Gastrocnemius medialis (tissue), 4 donors: Measurements from ENCODE around the gene RSPH9. TPM values are rescaled to one million over a fixed set of nuclear protein-coding genes. Genes with fewer than 3 reads are reported as not detected.

Source experiments
- ATAC-seq, 2 donors: fragments of 150-250 bp; one replicate each; pipeline ENCODE4 v1.9.1; 2016
- DNase-seq, 2 donors: peaks; one replicate each; pipeline ENCODE4 v3.0.0-alpha.2; 2019
- H3K27ac ChIP-seq, 4 donors: fragments of 200-600 bp; sonication (generic); 1 replicate in 1 of 4; 2 replicates in 3 of 4; pipeline ENCODE4 v1.5.1; 2016 to 2018; ENCODE audit warnings: mild to moderate bottlenecking in 2 of 4, moderate library complexity in 1 of 4
- H3K27me3 ChIP-seq, 3 donors: fragments of 200-600 bp; sonication (generic) in 2 of 3; 1 replicate in 1 of 3; 2 replicates in 2 of 3; pipeline versions ENCODE4 v1.5.1 to v1.6.0; 2016 to 2019; ENCODE audit warnings: mild to moderate bottlenecking in 1 of 3, moderate library complexity in 1 of 3
- H3K36me3 ChIP-seq, 2 donors: fragments of 200-600 bp; sonication (generic) in 1 of 2; one replicate each; pipeline ENCODE4 v1.5.1; 2017 to 2018
- H3K4me1 ChIP-seq, 2 donors: fragments of 200-600 bp; sonication (generic) in 1 of 2; one replicate each; pipeline ENCODE4 v1.5.1; 2016 to 2017; ENCODE audit warnings: mild to moderate bottlenecking in 2 of 2
- H3K4me3 ChIP-seq, 4 donors: fragments of 200-600 bp; sonication (generic) in 3 of 4; 1 replicate in 1 of 4; 2 replicates in 3 of 4; pipeline ENCODE4 v1.5.1; 2016 to 2019; ENCODE audit warnings: mild to moderate bottlenecking in 2 of 4
- H3K9me3 ChIP-seq, 3 donors: fragments of 200-600 bp; sonication (generic) in 2 of 3; 1 replicate in 1 of 3; 2 replicates in 2 of 3; pipeline ENCODE4 v1.5.1; 2016 to 2019
- POLR2A ChIP-seq, 2 donors: fragments of 450-650 bp; IDR thresholded peaks; one replicate each; pipeline ENCODE4 v1.6.1; 2017; ENCODE audit warnings: antibody characterized with exemption in 2 of 2, mild to moderate bottlenecking in 2 of 2, moderate library complexity in 2 of 2
- in situ Hi-C, 4 donors: fragments of 200-750 bp; cut with MboI; loops; one replicate each; pipeline versions ENCODE4 v1.15.0 to v1.8.0; 2017; ENCODE audit warnings: low sequenced_read_pairs in 4 of 4
- intact Hi-C: fragments of 100-400 bp; cut with DNase I; formaldehyde crosslinking; loops from one replicate; pipeline ENCODE4 v1.15.1; 2023; ENCODE audit warnings: low total_unique reads
- total RNA-seq, 4 donors: library from RNA; depleted of rRNA; stranded (reverse); fragments of >200 nt; gene quantifications; one replicate each; pipeline versions ENCODE4 v1.1.0 to v1.2.3, GENCODE V29; 2016
- TF ChIP-seq, protein P1 (sequence below), 5 experiments: fragments of 450-650 bp in 3 of 5; fragments of 200-600 bp in 2 of 5; sonication (generic) in 2 of 5; IDR thresholded peaks in 4 of 5; conservative IDR thresholded peaks in 1 of 5; 1 replicate in 4 of 5; 2 replicates in 1 of 5; pipeline ENCODE4 v1.5.1; 2016 to 2019; ENCODE audit warnings: antibody characterized with exemption in 5 of 5, mild to moderate bottlenecking in 3 of 5, moderate library complexity in 3 of 5

The RSPH9 gene
- total RNA-seq, 4 donors from 2014 or later: 0.09 TPM; not detected in 3

DNA sequence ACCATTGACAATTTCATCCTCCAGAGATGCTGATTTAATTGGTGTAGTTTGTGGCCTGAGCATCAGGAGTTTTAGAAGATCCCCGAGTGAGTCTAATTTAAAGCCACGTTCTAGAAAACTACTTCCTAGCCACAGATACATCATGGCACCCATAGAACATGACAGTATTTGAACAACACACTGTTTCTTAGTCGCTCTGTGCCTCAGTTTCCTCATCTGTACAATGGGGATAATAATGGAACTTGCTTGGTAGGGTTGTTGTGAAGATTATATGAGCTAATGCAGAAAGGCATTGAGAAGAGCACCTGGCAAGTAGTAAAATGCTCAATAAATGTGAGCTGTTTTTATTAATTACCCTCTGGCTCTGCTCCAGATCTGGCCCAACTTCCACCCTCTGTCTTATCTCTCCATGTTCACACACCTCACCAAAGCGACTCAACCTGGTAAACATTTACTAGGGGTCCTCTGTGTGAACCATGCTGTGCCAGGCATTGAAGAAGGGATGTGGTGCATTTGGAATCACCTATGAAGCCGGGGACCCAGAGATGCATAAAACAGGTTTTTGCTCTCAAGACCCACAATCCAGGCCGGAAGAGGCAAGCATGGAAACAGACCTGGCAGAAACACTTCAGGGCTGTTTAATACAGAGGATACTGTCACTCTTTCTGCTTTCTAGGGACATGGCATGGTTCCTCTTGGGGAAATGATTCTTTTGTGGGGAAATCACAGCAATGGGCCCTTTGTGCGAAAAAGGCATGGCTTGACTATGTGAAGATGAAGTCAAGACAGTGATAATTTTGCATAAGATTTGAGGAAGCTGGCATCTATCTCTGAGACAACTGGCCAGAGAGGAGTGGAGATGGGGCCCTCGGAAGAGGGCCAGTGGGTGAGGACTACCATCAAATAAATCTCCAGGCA is 58.9 kb downstream of the RSPH9 start:
- H3K4me3 ChIP-seq: no peak overlapping the region
- no peak for ATAC-seq
- H3K4me1 ChIP-seq: peaks cover 27 to 46% of the 10 kb centered on the region in 2 donors
- intact Hi-C loops (loop anchor here (2.0 to 5.0 kb wide), 2 partner anchors 37 to 54 kb away; no protein-coding TSS in a partner anchor), in situ Hi-C loops (no loop called here)
- no peaks in the 10 kb centered on the region for H3K36me3 ChIP-seq
- peak overlapping the region; percentile 79 to 84 (median 82) for H3K27ac ChIP-seq
- H3K27me3 ChIP-seq: no peaks in the 10 kb centered on the region
- no peak for DNase-seq
- no peaks in the 10 kb centered on the region for H3K9me3 ChIP-seq
- TF ChIP-seq, protein P1, sequence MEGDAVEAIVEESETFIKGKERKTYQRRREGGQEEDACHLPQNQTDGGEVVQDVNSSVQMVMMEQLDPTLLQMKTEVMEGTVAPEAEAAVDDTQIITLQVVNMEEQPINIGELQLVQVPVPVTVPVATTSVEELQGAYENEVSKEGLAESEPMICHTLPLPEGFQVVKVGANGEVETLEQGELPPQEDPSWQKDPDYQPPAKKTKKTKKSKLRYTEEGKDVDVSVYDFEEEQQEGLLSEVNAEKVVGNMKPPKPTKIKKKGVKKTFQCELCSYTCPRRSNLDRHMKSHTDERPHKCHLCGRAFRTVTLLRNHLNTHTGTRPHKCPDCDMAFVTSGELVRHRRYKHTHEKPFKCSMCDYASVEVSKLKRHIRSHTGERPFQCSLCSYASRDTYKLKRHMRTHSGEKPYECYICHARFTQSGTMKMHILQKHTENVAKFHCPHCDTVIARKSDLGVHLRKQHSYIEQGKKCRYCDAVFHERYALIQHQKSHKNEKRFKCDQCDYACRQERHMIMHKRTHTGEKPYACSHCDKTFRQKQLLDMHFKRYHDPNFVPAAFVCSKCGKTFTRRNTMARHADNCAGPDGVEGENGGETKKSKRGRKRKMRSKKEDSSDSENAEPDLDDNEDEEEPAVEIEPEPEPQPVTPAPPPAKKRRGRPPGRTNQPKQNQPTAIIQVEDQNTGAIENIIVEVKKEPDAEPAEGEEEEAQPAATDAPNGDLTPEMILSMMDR (IDR thresholded peaks at IDR 0.05 in 4 of 5, conservative IDR thresholded peaks at IDR 0.05 in 1 of 5): no peak
- TF ChIP-seq POLR2A (IDR thresholded peaks at IDR 0.05): no peak

DNA sequence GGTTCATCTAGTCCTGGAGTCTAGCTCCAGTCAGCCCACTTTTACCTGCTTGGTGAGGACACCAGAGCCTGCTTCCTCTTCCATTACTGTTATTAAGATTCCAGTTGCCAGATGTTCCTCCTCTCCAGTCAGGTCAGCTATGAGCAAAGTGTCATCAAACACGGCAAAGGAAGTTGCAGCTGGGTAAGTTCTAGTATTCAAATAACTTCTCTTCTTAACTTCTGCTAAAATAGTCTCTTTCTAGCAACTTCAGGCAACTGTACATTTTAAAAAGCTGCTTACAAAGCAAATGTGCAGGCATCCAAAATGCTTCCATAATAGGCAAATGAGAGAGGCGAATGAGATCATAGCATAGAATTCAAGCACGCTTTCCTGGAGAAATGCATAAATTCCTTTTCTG is 61.2 kb downstream of the RSPH9 start:
- TF ChIP-seq, protein P1 (IDR thresholded peaks at IDR 0.05 in 4 of 5, conservative IDR thresholded peaks at IDR 0.05 in 1 of 5): no peak
- TF ChIP-seq POLR2A (IDR thresholded peaks at IDR 0.05): no peak
- H3K27ac ChIP-seq: peak overlapping the region in 3 of 4 donors; percentile 27 to 50 (median 36)
- in situ Hi-C loops: no loop called here
- DNase-seq: no peak
- no peaks in the 10 kb centered on the region for H3K9me3 ChIP-seq
- H3K4me3 ChIP-seq: no peak overlapping the region
- no peak for ATAC-seq
- no peaks in the 10 kb centered on the region for H3K36me3 ChIP-seq
- H3K27me3 ChIP-seq: no peaks in the 10 kb centered on the region
- H3K4me1 ChIP-seq: peaks cover 20 to 29% of the 10 kb centered on the region in 2 donors
- intact Hi-C loops: no loop called here

DNA sequence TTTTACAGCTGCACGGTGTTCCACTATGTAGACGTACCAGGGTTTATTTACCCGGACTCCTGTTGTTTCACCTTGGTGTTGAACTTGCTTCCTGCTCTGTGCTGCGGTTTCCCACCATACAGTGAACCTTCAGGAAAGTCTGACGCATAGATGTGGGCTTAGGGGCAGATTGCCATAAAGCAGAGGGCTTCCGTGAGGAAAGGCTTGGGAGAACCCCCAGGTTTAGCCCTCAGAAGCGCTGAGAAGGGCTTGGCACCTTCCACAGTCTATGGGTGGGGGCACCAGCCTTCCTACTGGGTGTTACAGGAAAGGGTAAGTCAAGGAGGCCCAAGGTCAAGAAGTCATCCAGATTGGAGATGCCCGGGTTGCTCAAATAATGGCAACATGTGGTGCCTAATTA is 62.0 kb downstream of the RSPH9 start:
- TF ChIP-seq POLR2A (IDR thresholded peaks at IDR 0.05): no peak
- TF ChIP-seq, protein P1 (IDR thresholded peaks at IDR 0.05 in 4 of 5, conservative IDR thresholded peaks at IDR 0.05 in 1 of 5): no peak
- Histone ChIP-seq H3K9me3 (no peaks in the 10 kb centered on the region), H3K4me1 (peaks cover 17 to 23% of the 10 kb centered on the region in 2 donors), H3K27ac (peak overlapping the region in 2 of 4 donors; percentile 27 to 36), H3K4me3 (no peak overlapping the region), H3K27me3 (no peaks in the 10 kb centered on the region), H3K36me3 (no peaks in the 10 kb centered on the region)
- ATAC-seq (no peak), DNase-seq (no peak)
- intact Hi-C loops (no loop called here), in situ Hi-C loops (no loop called here)

DNA sequence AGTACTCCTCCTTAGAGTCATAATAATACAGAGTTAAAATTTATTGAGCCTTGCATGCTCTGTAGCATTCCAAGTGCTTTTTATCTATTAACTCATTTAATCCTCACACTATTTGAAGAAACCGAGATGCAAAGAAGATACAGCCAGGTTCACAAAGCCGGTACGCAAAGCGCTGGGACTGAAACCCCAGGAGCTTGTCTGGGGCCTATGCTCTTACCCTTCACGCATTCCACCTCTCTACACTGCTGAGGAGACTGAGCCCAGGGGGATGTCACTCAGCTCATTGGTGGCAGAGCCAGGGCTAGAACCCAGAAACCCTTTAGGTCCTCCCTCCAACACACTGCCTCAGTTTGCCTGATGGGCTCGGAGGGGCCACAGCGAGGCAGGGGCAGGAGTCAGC is 62.4 kb downstream of the RSPH9 start:
- Histone ChIP-seq H3K4me1 (peaks cover 12 to 18% of the 10 kb centered on the region in 2 donors), H3K27me3 (no peaks in the 10 kb centered on the region), H3K4me3 (no peak overlapping the region), H3K9me3 (no peaks in the 10 kb centered on the region), H3K36me3 (no peaks in the 10 kb centered on the region), H3K27ac (no peak overlapping the region)
- DNase-seq (no peak), ATAC-seq (no peak)
- TF ChIP-seq, protein P1 (IDR thresholded peaks at IDR 0.05 in 4 of 5, conservative IDR thresholded peaks at IDR 0.05 in 1 of 5): no peak
- TF ChIP-seq POLR2A (IDR thresholded peaks at IDR 0.05): no peak
- in situ Hi-C loops (no loop called here), intact Hi-C loops (no loop called here)
